ENCODE results near the gene NKD2.

Gene NKD2

DNA sequence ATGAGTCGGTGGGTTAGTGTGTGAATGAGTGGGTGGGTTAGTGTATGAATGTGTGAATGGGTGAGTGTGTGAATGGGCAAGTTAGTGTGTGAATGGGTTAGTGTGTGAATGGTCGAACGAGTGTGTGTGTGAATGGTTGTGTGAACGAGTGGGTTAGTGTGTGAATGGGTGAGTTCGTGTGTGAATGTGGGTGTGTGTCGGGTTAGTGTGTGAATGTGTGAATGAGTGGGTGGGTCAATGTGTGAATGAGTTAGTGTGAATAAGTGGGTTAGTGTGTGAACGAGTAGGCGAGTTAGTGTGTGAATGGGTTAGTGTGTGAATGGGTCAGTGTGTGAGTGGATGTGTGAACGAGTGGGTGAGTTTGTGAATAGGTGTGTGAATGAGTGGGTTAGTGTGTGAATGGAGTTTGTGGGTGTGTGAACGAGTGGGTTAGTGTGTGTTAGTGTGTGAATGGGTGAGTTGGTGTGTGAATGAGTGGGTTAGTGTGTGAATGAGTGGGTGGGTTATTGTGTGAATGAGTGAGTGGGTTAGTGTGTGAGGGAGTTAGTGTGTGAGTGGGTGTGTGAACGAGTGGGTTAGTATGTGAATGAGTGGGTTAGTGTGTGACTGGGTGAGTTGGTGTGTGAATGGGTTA lies 38.8 kb downstream of the NKD2 start:
- no peak for DNase-seq

DNA sequence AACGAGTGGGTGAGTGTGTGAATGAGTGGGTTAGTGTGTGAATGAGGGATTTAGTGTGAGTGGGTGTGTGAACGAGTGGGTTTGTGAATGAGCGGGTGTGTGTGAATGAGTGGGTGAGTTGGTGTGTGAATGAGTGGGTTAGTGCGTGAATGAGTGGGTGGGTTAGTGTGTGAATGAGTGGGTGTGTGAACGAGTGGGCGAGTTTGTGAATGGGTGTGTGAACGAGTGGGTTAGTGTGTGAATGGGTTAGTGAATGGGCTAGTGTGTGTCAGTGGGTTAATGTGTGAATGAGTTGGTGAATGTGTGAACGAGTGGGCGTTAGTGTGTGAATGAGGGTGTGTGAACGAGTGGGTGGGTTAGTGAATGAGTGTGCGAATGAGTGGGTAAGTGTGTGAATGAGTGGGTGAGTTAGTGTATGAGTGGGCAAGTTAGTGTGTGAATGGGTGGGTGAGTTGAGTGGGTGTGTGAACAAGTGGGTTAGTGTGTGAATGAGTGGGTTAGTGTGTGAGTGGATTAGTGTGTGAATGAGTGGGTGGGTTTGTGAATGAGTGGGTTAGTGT lies 39.6 kb downstream of the NKD2 start:
- no peak for DNase-seq

DNA sequence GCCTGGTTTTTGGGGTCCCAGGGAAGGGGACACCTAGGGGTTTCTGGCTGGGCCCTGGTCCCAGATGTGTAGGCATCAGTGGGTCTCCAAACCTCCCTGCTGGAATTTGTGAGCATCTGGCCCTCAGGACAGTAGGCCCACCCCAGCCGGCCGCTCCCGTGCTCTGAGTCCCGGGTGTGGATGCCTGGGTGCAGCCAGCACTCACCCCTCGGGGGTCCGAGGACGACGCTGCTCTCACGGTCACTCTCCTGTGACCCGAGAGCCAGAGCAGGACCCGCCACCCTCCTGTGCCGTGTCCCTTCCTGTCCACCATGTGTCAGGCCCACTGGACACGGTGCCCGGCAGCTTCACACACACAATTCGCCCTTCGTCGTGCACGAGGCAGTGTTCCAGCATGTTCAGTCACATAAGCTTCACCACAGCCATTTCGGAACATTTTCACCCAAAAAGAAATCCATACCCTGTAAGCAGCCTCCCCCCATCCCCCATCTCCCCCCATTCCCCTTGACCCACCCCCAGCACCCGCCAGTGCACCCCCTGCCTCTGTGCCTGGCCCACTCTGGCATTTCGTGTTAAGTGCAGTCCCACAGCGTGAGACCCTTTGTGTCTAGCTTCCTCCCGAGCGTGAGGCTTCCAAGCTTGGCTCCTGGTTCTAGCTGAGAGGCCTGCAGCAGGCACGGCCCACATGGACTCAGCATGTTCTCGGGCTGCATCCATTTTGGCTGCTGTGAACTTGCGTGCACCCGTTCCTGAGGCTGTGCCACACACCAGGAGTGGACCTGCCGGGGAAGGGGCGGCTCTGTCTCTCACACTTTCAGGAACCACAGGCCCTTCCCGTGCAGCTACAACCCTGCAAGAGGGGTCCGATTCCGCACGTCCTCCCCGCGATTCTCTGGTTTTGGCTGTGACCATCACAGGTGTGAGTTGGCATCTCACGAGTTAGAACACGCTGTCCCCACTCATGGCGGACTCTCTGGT lies 40.5 kb downstream of the NKD2 start:
- DNase-seq, result no peak

DNA sequence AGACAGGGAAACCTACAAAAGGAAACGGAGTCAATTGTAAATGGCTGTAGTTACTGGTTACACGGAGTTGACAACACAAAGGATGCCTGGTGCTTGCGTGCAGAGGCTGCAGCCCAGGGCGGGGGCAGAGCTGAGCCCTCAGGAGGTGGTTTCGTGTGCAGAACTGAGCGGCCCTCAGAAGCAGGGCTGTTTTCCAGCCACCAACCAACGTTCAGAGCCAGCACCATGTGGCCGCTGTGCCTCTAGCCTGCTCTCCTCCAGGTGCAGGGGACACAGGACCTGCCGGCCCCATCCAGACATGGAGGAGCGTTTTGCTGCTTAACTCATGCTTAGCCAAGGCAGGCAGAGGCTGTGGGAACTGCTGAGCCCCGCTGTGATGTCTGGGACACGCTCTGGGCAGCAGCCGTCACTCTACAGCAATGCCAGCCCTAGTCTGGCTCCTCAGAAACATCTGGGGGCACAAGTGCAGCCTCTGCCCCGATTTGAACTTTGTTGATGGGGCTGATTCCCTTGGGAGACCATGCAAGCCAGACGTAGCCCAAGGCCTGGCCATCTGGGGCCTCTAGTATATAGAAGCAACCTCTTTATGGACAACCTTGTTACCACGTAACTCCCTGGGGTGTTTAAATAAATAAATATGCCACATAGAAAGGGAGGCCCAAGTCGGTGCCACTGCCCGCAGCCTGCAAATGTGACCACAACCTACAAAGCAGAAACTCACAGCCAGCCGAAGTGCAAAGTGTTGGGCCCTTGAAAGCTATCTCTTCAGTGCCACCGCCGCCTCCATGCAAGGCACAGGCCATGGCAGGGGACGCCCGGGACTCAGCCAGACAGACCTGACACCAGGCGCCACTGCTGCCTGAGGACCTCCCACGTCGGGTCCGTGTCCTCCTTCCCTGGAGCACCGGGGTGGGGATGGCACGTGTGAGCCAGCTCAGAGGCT lies 42.1 kb downstream of the NKD2 start:
- no peak for DNase-seq

DNA sequence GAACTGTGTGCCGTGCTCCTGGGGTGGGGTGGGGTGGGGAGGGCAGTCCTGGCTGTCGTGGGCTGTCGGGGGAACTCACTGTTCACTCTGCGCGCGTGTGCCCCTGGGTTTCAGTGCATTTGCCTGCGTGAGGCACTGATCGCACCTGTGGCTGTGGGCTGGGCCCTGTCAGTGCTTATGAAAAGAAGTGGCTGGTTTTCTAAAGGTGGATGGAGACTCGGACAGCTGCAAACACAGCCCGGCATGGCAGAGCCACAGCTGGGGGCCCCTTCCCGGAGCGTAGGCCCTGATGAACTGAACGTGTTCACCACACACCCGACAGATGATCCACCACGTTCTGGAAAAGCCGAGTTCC lies 42.7 kb downstream of the NKD2 start:
- no peak for DNase-seq

DNA sequence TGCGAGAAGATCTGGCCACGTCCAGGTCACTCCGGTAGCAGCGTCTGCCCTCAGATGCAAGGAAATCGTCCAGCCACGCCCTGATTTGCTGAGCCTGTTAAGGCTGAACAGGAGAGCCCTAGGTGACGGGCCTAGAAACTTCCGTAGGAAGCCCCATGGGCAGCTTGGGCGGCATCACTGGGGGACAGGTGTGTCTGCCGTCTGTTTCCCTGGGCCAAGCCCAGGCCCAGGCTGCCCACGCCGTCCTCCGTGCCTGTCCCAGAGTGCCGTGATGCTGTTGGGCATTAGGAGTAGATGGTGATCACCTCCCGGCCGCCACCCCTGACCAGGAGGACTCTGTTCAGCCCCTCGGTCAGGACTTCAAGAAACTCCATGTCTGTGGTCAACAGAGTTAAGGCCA lies 43.5 kb downstream of the NKD2 start:
- DNase-seq, result no peak

DNA sequence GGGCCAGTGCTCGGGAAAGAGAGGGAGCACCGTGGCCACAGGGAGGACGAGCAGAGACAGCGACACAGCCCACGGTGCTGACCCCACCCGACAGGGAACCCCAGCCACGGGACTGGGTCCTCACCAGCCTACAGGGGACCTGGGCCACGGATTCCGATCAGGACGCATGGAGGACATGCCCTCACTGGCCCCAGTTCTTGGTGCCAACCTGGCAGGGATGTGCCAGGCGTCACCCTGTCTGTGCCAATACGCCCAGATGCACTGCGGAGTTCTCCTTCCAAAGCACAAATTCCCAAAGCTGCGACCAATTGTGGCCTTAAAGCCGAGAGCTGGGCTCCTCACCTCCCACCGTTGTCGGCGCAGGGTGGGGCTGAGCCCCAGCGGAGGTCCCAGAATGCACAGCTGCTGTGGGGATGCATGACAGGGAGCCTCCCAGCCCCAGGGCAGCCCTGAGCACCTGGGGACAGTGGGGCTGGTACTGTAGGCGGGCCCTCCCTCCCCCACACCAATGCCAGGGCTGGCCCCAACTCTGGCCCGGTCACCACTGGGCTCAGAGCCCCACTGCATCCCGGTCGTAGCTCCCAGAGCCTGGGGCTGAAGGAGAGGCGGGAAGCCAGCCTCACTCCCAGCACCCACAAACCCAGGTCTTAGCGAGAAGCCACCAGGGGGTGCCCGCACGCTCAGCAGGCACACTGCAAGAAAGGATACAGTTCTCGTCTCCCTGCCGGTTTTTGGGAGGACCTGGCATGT lies 44.2 kb downstream of the NKD2 start:
- DNase-seq, result no peak

DNA sequence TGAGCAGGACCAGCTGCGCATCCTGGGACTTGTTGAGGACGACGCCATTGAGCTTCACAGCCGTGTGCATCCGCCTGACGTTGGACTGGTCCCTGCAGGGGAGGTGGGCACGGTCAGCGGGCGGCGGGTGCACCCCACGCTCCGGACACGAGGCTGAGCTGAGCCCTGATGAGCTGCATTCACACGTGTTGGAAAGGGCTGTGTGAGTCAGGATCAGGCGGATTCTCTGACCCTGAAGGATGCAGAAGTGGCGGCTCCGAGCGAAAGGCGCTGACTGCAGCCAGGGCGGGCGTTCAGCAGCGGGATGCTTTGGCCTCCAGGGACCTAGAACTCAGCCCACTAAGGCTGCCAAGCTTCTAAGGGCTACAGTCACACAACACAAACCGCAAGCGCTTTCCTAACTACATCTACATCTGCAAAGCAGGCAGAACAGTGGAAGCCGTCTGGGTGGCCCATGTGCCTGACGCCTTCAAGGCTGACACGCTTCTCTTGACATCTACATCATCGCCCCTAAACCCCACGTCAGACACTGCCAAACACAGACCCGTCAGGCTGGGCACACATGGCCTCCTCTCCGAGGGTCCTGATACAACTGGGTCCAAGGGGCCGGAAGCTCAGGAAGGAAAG lies 44.9 kb downstream of the NKD2 start:
- no peak for DNase-seq

DNA sequence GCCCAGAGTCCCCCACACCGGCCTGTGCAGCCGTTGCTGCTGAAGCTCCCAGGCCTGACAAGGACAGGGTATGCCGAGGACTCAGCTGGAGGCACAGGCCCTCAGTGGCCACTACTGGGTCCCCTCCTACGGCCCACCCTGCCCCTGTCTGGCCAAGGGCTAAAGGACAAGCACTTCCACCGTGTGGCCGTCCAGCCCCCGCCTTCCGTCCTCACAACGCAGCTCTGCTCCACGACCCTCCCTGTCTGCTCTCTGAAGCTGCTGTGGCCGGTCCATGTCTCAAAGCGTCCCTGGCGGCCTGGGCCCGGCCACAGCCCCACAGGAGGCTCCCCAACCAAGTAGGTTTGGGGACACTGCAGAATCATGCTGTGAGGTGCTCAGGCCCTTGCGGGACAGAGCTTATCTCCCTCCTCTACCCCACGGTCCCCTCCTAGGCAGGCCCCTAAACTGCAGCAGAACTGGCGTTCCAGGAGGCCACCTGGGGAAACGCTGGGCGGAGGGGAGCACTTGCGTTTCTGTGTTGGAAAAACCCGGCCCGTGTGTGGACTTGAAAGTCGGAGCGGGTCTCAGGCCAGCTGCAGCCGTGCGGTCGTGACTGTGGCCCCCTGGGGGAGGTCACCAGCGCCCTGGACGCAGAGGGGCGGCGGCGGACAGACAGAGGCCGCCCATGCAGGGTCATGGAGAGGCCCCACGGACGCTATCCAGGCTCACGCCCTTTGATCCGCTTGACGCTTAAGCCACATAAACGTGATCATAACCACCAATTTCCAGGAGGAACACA lies 45.6 kb downstream of the NKD2 start:
- DNase-seq, result no peak

DNA sequence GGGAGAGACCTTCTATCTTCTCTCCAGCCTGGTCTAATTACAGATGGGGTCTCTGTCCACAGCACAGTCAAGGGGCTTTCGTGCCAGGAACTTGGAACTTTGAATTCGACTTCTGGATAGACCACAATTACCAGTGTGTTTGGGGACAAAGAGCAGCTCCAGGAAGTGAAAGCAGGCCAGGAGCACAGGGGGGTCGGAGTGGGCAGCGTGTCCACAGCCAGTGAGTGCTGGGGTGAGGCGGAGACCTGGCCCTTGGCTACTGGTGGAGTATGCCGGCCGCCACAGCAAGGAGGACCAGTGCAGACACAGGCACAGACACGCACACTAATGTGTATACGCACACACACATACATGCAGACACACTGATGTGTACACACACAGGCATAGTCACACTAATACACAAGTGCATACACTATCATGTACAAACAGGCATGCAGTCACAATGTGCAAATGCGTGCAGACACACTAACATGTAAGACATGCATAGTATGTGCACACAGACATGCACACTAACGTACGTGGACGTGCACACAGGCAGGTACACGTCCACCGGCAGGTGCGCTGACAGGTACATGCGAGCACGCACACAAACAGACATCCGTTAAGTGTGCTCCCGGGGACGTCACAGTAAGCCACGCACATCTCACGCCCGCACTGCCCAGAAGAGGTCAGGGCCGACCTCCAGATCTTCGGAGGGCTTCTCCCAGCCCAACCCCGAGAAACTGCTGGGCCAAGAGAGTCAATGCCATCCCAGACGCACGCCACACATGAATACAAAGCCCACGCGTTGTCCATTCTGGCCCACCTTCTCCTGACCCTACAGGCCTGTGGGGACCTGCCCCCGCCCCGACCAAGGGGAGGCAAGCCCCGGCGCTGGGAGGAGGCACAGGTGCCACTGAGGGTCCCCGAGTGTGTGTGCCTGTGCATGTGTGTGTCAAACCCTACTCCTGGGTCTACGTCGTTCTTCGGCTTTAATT lies 46.5 kb downstream of the NKD2 start:
- no peak for DNase-seq

DNA sequence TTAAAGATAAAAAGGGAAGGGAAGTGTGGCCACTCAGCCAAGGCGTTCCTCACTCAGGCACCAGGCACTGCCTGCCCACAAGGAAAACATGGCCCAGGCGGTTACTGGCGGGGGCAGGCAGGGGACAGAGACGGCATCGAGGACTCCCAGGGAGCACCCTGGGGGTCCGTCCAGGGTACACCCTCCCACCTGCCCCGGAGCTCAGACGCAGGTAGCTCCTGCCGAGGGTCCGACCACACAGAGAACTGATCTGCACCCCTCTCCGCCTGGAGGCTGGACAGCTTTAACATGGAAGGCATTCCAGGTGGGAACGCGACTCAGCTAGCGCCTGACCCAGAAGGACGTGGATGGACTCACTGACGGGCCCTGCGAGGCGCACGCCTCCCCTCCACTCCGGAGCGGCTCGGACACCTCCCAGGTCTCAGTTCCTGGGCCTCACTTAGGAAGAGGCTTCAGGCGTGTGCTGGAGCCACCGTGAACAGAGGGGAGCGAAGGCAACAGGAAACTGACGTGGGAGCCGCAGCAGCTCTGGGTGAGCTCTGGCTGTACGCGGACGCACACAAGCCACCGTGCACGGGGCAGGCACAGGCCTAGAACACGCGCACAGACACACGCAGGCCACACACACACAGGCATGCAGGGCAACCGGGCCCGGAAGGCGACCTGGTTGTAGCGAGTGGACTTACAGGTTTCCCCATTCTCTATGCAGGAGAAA lies 47.5 kb downstream of the NKD2 start:
- no peak for DNase-seq

DNA sequence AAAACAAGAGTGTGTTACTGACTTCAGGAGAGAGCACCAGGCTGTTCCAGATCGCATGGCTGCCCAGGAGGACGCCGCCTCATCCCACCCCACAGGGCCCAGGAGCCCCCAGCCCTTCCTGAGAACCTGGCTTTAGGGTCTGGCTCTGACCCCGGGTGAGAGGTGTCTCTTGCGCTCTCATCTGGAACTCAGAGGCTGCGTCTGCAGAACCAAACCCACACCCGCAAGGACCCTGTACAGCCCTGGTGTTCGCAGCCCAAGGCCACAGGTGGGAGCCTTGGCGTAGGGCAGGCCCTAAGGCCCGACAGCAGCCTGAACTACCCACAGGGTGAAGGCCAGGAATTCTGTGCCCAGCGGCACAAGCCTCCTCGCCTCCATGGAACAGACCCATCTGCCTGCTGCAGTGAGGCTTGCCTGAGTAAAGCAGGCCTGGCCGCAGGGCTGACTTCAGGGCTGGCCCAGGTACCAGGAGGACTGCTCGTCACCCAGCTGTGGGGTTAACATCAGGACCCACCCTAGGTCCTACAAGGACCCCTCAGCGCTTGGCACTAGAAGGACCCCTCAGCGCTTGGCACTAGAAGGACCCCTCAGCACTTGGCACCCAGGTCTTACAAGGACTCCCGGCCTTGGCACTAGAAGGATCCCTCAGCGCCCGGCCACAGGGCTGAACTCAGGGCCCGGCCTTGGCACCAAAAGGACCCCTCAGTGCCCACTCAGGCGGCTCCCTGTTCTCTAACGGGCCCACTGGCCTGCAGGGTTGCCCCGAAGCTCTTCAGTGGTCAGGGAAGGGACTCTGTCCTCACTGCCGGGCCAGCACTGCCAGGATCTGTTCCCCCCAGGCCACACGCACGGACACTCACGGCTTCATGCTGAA lies 48.2 kb downstream of the NKD2 start:
- DNase-seq, result no peak

DNA sequence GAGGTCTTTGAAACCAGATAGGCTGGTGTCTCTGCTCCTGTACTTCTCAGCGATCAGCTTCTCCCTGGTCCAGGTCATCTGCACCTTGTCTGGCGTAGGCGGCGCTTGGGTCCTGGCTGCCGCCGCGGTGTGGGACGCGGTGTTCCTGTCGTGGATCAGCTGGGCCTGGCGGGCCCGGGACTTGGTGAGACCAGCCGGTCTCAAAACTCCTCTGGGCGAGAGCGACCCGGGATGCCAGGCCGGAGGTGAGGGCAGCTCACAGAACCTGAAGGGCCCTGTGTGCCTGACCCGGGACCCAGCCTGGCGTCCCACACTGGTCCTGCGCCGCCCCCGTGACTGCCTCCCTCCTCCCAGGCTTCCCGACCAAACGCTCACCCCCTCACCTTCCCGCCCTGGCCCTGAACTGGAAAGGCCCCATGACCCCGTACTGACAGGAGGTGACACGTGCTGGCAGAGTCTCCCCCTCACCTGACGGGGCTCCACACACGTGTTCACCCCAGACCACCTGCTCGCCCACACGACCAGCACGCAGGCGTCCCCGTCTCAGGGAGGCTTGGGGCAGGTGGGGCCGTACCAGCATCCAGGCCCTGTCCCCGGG lies 49.0 kb downstream of the NKD2 start:
- no peak for DNase-seq

DNA sequence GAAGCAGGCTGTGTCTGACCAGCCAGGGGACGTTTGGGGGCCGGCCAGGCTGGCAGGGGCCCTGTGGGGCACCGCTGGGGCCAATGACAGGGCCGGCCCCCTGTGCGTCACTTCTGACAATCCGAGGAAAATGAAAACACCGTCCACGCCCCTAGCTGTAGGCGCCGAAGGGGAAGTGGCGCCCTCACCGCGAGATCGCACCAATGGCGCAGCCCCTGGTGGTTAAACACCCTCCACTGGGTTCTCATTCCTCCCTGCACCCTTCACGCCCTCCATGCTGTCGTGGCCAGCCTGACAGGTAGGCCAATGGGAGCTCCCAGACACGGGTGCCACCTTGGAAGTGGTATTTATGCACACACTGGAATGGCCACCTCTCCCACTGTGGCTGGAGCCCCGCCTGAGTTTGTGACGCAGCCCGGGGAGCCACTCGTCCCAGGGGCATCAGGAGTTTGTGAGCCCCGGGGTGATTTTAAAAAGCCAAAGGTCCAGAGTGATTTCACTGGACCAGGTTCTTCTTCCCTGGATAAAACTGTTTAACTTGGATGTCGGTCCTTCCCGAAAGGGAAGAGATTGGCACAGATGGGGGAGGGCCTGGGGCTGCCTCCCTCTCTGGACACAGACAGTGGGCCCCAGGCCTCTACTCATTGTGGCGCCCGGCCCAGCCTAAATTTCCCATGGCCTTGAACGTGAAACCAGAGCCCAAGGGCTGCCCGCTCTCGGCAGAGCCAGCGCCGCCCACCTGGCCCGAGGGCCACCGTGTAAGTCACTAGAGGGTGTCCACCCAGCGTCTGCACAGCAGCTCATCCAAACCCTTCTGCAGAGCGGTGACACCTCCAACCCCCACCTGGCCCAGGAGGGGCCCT lies 49.7 kb downstream of the NKD2 start:
- DNase-seq, result no peak

DNA sequence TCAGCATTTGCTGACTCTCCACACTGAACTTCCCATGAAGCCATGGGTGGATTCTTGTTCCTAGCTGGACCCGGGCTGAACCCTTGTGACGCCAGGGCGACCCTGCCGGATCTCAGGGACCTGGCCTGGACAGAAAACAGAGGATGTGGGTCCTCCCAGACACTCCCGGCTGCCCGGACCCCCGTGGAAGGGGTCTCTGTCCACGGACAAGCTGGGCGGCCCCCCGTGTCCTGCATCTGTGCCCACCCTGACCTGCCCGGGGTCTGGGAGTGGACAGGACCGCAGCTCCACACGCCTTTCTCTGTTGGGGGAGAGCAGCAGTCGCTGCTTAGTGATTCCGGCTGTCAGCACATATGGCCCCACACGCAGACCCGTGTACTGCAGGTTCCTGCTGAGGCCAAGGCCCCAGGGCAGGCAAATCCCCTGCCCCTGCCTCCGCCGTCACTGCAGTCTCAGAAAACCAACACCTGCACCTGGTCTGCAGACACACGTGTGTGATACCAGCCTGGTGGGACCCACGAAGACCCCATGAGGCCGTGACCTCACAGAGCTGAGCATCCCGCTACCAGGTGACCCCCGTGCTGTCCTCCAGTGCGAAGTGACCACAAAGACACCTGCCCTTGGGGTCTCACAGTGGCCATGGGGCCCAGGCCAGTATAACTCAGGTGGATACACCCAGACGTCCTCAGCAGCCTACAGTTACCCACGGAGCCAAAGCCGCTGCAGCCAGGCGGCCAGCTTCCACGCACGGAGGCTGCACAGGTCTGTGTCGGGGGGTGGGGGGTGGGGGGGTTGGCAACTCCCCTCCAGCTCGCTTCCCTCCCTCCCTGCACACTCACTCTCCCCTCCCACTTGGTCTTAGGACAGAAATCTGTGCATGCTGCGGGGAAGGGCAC lies 50.6 kb downstream of the NKD2 start:
- no peak for DNase-seq

Measured in CD4-positive, alpha-beta T cell treated with Interleukin-1 beta for 1 hour (primary cell).